Measurements from ENCODE around the gene NUDT3.
"Not testable (repeated sequence)": the region's sequence is repeated elsewhere in the genome, so short reads cannot be mapped to it uniquely, and the experiment has no call there.

Gene NUDT3

DNA sequence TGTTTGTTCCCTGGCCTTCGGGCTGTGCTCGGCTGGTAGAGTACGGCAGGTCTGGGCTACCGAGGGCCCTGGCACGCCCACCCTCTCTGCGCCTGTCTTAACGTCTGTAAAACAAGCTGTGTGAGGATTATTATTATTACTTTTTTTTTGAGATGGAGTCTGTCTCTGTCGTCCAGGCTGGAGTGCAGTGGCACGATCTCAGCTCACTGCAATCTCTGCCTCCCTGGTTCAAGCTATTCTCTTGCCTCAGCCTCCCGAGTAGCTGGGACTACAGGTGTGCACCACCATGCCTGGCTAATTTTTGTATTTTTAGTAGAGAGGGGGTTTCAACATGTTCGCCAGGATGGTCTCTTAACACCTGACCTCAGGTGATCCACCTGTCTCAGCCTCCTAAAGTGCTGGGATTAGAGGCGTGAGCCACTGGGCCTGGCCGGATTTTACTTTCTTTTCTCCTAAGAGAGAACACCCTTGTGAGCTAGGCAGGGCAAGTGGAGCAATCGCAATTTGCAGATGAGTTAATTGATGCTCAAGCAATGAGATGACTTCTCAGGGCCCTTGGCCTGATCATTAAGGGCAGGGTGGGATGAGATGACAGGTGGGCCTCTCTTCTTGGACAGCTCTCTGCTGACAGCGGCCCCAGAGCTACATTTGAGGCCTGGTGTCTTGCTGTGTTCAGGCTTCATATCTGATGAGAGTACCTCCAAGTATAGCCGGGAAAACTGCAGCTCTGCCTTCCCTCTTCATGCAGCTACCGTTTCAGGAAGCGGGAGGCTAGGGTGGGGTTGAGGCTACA, 142.8 kb downstream of the NUDT3 start:
- DNase-seq (ENCODE audit: low spot score), result no peak

DNA sequence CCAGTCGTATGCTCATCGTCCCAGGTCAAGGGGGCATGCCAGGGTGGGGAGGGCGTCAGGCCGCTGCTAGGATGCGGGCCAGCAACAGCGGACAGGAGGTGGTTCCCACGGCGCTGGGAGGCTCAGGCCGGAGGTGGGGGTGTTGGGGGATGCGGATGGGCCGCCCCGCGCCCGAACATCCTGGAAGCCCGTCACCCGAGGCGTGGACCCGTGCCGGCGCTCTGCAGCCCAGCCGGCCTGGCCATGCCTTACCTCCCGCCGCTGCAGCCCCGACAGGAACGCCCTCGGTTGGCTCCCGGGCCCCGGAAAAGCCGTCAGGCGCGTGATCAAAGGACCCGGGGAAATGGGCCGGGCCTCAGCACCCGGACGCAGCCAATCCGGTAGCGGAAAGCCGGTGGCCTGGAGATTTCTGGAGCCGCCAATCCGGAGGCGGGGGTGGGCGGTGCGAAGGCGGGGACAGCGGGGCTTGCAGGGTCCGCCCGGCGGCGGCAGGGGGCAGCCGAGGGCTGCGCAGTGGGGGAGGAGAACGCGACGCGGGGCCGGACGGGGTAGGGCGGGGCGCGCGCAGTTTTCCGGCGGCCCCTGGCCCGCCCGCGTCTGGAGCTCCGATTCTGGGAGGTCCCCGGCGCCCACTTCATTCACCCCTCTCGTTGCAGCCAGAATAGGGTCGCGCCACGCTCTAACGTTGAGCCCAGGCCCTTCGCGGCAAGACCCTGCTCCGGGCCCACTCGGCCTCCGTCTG, 143.6 kb downstream of the NUDT3 start, which contains the start of gene SMIM29:
Gene SMIM29, minus strand, starts transcription at position 280 of the 742 bp plus-strand sequence. CDS start 1,215 bp downstream, outside the sequence.
- DNase-seq (ENCODE audit: low spot score), result peak; percentile 99

DNA sequence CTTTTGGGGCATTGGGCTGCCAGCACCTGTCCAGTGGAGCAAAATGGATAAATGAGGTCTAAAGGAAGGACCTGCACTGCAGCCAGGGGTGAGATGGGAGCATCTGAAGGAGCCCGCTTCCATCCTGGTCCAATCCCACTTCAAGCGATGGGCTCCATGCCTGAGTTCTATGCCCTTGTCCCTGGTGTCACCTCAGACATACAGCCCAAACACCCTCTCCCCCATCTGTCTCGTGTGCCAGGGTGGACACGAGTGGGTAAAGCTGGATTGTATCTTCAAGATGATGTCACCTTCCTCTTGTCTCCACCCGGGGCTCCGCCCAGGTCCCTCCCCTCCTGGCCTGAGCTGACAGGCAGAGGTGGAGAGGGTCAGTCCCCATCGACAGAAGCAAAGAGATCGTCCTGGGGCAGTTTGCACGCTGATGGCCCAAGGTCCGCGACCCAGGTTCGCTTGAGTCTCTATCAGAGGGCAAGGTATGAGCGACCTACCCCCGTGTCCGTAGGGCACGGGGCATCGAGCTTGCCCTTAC, 144.2 kb downstream of the NUDT3 start:
- no peak for DNase-seq (ENCODE audit: low spot score)

DNA sequence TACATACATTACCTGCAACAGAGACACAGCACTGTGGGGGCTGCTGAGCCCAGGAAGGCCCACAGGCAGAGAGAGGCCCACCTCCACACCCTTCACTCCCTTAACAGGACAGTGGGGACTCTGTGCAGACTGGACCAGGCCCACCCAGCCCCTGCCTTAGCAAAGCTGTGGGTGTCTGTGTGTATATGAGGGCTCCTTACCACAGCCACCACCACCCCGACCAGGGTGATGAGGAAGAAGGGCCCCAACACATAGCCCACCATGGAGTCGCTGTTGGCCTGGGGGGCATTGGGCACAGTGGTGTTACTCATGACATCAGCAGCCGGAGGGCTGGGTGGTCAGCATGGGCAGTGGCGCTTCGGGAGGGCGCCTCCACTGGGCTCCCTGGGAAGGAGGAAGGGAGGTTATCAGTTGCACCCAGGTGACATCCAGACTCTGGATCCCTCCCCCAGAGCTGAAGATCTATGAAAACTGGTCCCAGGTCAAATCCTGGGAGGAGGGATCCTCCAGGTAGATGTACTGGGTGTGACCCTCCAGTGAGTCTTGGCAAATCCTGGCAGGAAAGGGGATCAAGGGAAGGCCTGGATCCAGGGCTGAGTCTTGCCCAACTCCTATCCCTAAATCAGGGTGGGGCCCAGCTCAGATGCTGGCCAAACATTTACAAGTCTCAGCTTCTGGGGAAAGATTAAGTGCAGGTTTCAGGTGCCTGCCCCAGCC, 144.8 kb downstream of the NUDT3 start:
- DNase-seq (ENCODE audit: low spot score), result no peak

DNA sequence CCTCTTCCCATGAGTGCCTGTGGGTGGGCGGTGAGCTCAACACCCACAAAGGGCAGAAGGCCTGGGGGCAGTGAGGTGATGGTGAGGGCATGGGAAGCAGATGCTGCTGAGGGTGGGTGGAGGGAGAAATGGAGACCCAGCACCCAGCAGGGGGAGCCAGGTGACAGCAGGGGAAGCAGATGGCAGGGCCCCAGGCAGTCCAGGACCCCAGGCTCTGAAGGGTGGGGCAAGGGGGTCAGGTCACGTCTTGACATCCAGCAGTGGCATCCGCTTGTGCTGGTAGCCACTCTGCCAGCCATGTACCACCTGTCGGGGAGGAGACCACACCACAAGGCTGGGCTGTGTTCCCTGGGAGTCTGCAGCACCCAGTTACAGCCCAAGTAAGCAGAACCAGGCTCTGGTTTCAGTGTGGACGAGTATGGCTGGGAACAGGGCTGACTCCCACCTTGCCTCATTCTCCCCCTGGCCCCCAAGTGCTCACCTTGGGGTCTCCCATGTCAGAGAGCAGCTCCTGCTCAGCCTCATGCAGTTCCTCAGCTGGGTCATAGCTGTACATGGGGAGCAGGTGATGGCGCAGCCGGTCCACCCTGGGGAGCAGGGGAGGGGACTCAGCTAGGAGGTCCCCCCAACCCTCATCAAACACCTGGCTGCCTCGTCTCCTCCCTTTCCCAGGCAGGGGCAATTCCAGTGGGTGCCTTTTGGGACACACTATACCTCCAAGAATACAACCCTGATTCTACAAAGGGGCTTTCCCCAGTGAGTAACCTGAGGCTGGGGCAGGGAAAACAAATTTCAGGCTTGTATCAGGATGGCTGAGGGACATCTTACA, 145.7 kb downstream of the NUDT3 start:
- peak; percentile 64 for DNase-seq (ENCODE audit: low spot score)

DNA sequence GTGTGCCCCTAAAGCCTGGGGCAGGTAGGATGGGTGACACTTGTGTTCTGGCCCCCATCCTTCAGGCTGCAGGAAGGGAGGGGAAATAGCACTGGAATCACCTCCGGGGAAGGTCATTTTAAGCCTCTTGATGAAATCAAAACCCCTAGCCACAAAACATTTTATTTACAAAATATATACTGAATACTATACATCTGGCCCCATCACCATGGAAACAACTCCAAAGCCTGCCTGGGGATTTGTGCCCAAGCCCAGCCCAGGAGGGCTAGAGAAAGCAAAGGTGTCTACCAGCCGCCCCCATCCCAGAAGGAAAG, 146.3 kb downstream of the NUDT3 start:
- no peak for DNase-seq (ENCODE audit: low spot score)

DNA sequence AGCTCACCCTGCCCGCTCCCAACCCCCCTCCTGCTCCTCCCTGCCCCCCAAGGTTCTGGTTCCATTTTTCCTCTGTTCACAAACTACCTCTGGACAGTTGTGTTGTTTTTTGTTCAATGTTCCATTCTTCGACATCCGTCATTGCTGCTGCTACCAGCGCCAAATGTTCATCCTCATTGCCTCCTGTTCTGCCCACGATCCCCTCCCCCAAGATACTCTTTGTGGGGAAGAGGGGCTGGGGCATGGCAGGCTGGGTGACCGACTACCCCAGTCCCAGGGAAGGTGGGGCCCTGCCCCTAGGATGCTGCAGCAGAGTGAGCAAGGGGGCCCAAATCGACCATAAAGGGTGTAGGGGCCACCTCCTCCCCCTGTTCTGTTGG, 146.7 kb downstream of the NUDT3 start:
- not testable (repeated sequence) for DNase-seq (ENCODE audit: low spot score)

DNA sequence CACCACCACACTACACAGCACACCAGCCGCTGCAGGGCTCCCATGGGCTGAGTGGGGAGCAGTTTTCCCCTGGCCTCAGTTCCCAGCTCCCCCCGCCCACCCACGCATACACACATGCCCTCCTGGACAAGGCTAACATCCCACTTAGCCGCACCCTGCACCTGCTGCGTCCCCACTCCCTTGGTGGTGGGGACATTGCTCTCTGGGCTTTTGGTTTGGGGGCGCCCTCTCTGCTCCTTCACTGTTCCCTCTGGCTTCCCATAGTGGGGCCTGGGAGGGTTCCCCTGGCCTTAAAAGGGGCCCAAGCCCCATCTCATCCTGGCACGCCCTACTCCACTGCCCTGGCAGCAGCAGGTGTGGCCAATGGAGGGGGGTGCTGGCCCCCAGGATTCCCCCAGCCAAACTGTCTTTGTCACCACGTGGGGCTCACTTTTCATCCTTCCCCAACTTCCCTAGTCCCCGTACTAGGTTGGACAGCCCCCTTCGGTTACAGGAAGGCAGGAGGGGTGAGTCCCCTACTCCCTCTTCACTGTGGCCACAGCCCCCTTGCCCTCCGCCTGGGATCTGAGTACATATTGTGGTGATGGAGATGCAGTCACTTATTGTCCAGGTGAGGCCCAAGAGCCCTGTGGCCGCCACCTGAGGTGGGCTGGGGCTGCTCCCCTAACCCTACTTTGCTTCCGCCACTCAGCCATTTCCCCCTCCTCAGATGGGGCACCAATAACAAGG, 147.3 kb downstream of the NUDT3 start:
- DNase-seq (ENCODE audit: low spot score), result not testable (repeated sequence)

DNA sequence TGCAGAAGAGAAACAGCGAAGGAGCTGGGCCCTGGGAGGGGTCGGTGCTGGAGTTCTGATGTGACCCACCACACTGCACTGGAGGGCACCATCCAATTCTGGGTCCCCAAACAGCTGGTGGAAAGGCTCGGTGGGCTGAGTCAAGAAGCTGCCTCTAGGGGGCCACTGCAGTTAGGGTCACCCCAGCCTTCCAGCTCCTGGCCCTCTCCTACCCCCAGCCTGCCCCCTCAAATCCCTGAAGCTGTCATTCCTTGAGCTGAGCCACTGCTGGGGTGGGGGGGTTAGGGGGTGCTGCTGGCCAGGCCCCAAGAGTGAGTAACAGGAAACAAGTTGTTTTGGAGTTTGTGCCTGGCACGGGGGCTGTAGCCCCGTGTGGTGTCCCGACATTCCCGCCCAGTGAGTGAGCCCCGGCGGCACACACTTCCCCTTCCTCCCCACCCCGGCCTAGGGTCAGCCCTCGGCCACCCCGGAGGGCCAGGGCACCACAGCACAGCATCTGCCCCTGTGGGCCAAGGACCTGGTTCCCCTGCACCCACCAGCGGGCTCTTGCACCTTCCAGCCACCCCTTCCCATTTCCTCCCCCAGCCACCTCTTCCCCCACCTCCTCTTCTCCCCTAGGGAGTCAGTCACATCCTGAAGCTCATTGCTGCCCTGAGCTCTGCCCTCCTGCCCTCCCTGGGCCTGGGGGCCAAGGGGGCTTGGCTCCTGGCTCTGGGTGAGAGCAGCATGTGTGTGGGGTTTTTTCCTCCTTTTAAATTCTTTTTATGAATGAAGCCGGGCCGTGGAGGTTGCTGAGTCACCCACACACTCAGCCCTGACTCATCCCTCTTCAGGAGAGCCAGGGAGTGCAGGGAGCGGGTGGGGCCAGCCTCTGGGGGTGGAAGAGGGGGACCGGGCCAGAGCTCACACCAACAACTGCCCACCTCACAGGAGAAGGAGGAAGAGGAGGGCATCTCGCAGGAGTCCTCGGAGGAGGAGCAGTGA, 148.3 kb downstream of the NUDT3 start:
- peak; percentile 67 for DNase-seq (ENCODE audit: low spot score)

DNA sequence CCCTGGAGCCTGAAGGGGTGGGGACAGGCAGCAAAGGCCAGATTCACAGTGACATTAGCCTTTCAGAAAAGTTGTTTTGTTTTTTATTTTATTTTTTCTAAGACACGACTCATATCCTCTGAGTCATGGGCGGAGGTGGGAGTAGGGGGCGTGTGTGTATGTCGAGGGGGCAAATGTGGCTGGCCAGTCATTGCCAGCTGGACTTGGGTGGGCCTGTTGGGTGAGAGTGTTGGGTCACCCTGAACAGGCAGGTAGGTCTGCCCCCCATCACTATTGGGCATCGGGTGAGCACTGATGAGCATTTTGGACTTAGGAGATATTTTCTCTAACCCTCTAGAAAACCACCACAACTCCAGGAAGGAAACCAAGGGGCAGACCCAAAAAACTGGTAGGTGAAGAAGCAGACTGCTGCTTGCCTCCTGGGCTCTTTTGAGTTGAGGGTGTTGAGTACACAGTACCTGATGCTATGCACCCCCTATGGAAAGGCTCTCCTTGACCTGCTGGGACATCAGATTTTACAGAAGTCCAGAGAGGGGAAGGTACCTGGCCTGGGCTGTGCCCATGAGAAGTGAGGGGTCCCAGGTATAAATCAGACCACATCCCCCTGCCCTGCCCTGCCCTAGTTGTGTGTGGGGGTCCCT, 149.2 kb downstream of the NUDT3 start:
- DNase-seq (ENCODE audit: low spot score), result no peak

DNA sequence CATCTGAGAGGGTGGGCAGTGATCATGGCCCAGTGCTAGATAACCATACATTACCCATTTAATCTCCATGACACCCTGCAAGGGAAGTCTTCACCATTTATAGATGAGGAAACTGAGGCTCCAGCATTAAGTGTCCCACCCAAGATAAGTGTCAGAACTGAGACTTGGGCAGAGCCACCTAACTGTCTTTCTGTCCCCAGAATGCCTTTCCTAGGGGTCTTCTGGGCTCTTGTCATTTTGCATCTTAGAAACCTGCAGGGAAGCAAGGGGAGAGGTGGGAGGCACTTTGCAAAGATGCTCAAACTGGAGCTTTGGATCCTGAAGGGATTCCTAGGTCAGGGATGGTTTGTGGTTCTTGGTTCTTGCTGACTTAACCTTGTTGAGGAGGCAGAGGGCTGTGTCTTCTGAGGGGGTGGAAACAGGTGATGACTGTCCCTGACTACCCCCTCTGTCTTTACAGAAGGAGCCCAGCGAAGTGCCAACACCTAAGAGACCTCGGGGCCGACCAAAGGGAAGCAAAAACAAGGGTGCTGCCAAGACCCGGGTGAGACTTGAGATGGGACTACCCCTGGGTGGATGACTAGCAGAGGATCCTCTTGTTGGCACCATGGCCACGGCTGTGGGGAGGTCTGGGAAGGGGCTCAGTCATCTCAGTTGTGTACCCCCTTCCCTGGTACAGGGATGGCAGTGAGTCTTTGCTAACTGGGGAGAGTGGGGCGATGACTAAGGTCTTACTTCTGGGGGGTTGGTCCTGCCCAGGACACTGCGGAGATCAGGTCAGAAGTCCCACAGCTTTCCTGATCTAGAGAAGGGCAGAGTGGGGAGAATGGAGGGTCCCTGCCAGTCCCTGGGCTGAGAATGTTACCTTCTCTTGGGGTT, 150.0 kb downstream of the NUDT3 start:
- DNase-seq (ENCODE audit: low spot score), result no peak

DNA sequence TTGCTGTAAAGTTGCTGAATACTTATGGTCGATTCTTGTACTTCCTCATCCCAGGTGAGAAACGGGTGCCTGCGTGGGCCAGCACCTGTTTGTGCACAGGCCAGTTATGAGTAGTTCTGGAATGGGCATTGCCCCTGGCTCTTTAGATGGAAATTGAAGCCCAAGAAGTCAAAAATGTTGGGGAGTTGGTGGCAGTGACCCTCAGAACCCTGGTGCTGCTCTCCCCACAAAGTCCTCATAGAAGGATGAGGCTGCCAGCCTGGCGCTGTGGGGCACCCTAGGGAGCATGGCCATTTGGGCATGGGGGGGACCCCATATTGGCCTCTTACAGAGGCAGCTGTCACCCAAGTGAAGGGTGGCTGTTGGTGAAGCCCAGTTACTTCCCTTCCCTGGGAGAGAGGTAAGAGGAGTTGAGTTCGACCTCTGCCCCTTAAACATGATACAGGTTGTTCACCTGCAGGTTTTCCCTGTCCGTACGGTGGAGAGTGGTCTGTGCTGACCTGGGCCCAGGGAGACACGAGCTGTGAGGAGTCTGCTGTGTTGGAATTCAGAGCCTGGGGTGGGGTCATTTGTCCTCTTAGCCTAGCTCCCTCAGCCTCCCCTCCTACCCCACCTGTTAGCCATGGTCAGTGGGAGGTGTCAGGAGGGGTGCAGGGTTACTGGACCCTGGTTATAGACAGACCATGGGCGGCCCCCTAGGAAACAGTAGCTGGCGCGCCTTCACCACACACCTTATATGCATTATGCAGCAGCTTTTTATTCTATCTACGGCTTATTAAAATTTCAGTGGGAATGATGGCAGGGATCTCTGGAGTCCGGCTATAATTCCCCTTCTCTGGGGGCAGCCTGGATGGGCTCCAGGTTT, 150.9 kb downstream of the NUDT3 start:
- DNase-seq (ENCODE audit: low spot score), result no peak

DNA sequence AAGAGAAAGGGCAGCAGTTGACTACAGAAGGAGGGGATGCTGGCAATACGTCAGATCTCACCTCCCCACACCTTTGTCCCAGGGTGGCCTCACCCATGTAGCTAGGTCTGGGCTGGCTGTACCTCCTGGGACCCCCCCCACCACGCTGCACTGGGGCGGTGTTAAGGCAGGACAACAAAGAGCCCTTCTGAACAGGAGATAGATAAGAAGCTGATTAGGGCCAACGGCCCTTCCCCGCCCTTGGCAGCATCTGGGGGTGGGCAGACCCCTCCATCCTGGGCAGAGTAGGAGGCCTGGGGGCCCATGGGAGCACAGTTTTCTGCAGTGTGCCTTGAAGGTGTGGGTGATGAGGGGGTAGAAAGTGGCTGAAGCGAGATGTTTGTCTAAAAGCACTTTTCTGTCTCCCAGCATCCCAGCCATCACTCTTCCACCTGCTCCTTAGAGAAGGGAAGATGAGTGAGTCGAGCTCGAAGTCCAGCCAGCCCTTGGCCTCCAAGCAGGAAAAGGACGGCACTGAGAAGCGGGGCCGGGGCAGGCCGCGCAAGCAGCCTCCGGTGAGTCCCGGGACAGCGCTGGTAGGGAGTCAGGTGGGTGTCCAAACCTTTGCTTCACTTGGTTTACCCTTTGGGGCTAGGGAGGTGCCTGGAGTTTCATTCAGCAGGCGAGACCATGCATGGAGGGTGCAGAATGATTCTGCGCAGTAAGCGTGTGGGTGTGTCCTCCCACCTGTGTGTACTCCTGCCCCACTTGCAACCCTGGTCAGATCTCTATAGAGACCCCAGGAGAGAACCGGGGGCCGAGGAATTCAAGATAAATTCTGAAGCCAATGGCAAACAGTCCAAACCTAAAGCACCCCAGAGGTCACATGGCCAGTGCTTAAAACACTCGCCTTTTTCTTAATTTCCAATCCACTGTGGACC, 151.9 kb downstream of the NUDT3 start:
- DNase-seq (ENCODE audit: low spot score), result no peak

DNA sequence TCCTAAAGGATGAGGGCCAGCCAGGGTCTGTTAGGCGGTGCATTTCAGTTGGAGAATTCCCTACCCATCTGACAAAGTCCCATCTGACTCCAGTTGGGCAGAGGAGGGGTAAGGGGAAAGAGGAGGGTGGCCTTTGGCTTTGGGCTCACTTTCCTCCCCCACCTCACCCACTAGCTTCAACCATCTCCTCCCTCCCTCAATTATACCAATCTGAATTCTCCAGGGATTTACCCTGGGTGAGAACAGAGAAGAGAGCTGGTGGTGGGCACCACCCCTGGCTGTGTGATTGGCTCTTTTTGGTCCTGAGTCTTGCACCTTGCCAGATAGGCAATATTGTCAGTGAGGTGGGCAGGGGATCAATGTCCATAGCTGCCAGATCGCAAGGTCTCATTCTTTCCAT, 152.6 kb downstream of the NUDT3 start:
- DNase-seq (ENCODE audit: low spot score), result no peak

DNA sequence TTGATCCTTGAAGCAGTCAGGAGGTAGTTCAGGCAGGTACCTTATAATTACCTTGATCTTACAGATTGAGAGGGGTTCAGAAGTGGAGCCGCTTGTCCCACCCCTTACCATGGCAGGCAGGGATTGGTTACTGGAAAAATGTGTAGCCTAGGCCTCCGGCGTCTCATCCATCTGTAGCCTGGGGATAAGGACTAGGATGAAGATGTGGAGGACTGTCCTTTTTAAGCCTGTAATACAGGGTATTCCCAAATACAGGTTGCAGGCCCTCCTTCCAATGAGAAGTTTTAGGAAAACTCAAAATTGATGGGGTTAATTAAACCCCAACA, 153.0 kb downstream of the NUDT3 start:
- DNase-seq (ENCODE audit: low spot score), result no peak
